RWPE2 (cell line): Measurements from ENCODE around the gene AURKB.

Source experiments
- ATAC-seq: fragments of 200-7000 bp; cut with Tn5 transposase; 3 replicates; pipeline ENCODE4 v1.9.1; 2021; ENCODE audit warnings: low read depth
- DNase-seq: peaks from one replicate; pipeline ENCODE4 v3.0.0-alpha.2; 2020; ENCODE audit warnings: low spot score
- H3K27ac ChIP-seq: fragments of 450-650 bp; 2 replicates; pipeline ENCODE4 v1.5.1; 2017; ENCODE audit warnings: mild to moderate bottlenecking; ENCODE audit not compliant: poor library complexity, severe bottlenecking
- H3K27me3 ChIP-seq: fragments of 250-450 bp; sonication (Bioruptor Pico); 2 replicates; pipeline ENCODE4 v1.5.1; 2021; ENCODE audit warnings: mild to moderate bottlenecking, moderate library complexity; ENCODE audit not compliant: insufficient read depth, poor library complexity, severe bottlenecking
- H3K36me3 ChIP-seq: fragments of 250-450 bp; sonication (Bioruptor Pico); 2 replicates; pipeline ENCODE4 v1.5.1; 2020; ENCODE audit warnings: low read depth, mild to moderate bottlenecking, moderate library complexity
- H3K4me1 ChIP-seq: fragments of 250-450 bp; sonication (Bioruptor Pico); 2 replicates; pipeline ENCODE4 v1.5.1; 2021; ENCODE audit warnings: mild to moderate bottlenecking, moderate library complexity; ENCODE audit not compliant: insufficient read depth, poor library complexity, severe bottlenecking
- H3K4me3 ChIP-seq: fragments of 250-450 bp; sonication (Bioruptor Pico); 2 replicates; pipeline ENCODE4 v1.5.1; 2021; ENCODE audit warnings: mild to moderate bottlenecking, moderate library complexity; ENCODE audit not compliant: severe bottlenecking
- H3K9me3 ChIP-seq: fragments of 250-450 bp; sonication (Bioruptor Pico); 2 replicates; pipeline ENCODE4 v1.5.1; 2021; ENCODE audit warnings: mild to moderate bottlenecking, moderate library complexity; ENCODE audit not compliant: severe bottlenecking
- CTCF ChIP-seq: fragments of 450-650 bp; IDR thresholded peaks from one replicate; pipeline ENCODE4 v1.5.1; 2017; ENCODE audit warnings: mild to moderate bottlenecking, moderate library complexity; ENCODE audit not compliant: poor library complexity, severe bottlenecking

AURKB gene

GRCh38 chr17:8176998-8177731, 33.2 kb downstream of the AURKB start:
- Histone ChIP-seq H3K36me3 (no peaks in the 10 kb centered on the region), H3K4me1 (peaks cover 8% of the 10 kb centered on the region), H3K9me3 (no peaks in the 10 kb centered on the region), H3K27ac (peak overlapping the region; percentile 82), H3K27me3 (no peaks in the 10 kb centered on the region), H3K4me3 (peak overlapping the region; percentile 52)
- ATAC-seq (no peak), DNase-seq (no peak)
- no peak for TF ChIP-seq CTCF

GRCh38 chr17:8176197-8176940, 34.0 kb downstream of the AURKB start, which contains the start of gene TMEM107:
Gene TMEM107, minus strand, starts transcription at chr17:8176380. Its CDS starts 94 bp downstream, at chr17:8176286.
- Histone ChIP-seq H3K36me3 (no peaks in the 10 kb centered on the region), H3K27me3 (no peaks in the 10 kb centered on the region), H3K4me3 (peak within 1 kb of the TSS; percentile 52), H3K27ac (peak within 1 kb of the TSS; percentile 82), H3K4me1 (peaks cover 8% of the 10 kb centered on the region), H3K9me3 (no peaks in the 10 kb centered on the region)
- DNase-seq, result peak; percentile 91
- peak; percentile 71 for ATAC-seq
- no peak for TF ChIP-seq CTCF

- TF ChIP-seq CTCF, result no peak
- no peak for DNase-seq
- no peaks in the 10 kb centered on the region for H3K9me3 ChIP-seq
- peak overlapping the region; percentile 52 for H3K4me3 ChIP-seq
- no peaks in the 10 kb centered on the region for H3K27me3 ChIP-seq
- peak; percentile 13 for ATAC-seq
- H3K27ac ChIP-seq, result peak overlapping the region; percentile 82
- no peaks in the 10 kb centered on the region for H3K36me3 ChIP-seq
- peaks cover 8% of the 10 kb centered on the region for H3K4me1 ChIP-seq
These were observed 34.6 kb downstream of the AURKB start for GRCh38 chr17:8175795-8176196.

- TF ChIP-seq CTCF, result no peak
- Histone ChIP-seq H3K4me3 (peak overlapping the region; percentile 41), H3K4me1 (peaks cover 8% of the 10 kb centered on the region), H3K27ac (peak overlapping the region; percentile 82), H3K27me3 (no peaks in the 10 kb centered on the region), H3K9me3 (no peaks in the 10 kb centered on the region), H3K36me3 (no peaks in the 10 kb centered on the region)
- 0 out of 3 replicates have a peak, but pooled peaks have one; percentile 9 for ATAC-seq
- DNase-seq, result no peak
These were observed 36.5 kb downstream of the AURKB start for GRCh38 chr17:8173871-8174322.
